Heart right ventricle (tissue), 16 donors: ENCODE results near the gene C7. TPM values are rescaled to one million over a fixed set of nuclear protein-coding genes. Genes with fewer than 3 reads are reported as not detected.

Source experiments
- ATAC-seq, 8 donors: fragments of 200-7000 bp; cut with Tn5 transposase; one replicate each; pipeline ENCODE4 v1.9.1; 2020; ENCODE audit warnings: mild to moderate bottlenecking in 8 of 8, moderate library complexity in 8 of 8, moderate number of reproducible peaks in 1 of 8
- DNase-seq, 2 donors: peaks; one replicate each; pipeline ENCODE4 v3.0.0-alpha.2; 2020
- H3K27ac ChIP-seq, 10 donors: fragments of 200-600 bp; sonication (generic) in 2 of 10; one replicate each; pipeline versions ENCODE4 v1.5.0 to v1.8.0; 2020 to 2022; ENCODE audit warnings: mild to moderate bottlenecking in 3 of 10
- H3K27me3 ChIP-seq, 7 donors: fragments of 200-600 bp; one replicate each; pipeline ENCODE4 v1.8.0; 2021 to 2022; ENCODE audit warnings: mild to moderate bottlenecking in 2 of 7
- H3K36me3 ChIP-seq, 9 donors: fragments of 200-600 bp; sonication (generic) in 1 of 9; one replicate each; pipeline versions ENCODE4 v1.5.0 to v1.8.0; 2020 to 2022; ENCODE audit warnings: mild to moderate bottlenecking in 2 of 9
- H3K4me1 ChIP-seq, 9 donors: fragments of 200-600 bp; sonication (generic) in 1 of 9; one replicate each; pipeline versions ENCODE4 v1.5.0 to v1.8.0; 2020 to 2022; ENCODE audit warnings: mild to moderate bottlenecking in 4 of 9
- H3K4me3 ChIP-seq, 10 donors: fragments of 200-600 bp; sonication (generic) in 2 of 10; one replicate each; pipeline versions ENCODE4 v1.5.0 to v1.8.0; 2020 to 2022; ENCODE audit warnings: mild to moderate bottlenecking in 7 of 10, moderate library complexity in 2 of 10
- H3K9me3 ChIP-seq, 11 donors: fragments of 200-600 bp in 10 of 11; sonication (generic) in 2 of 11; one replicate each; pipeline versions ENCODE4 v1.5.0 to v1.8.0; 2013 to 2022; ENCODE audit warnings: mild to moderate bottlenecking in 2 of 11, control low read depth in 1 of 11, moderate library complexity in 1 of 11
- CTCF ChIP-seq, 9 donors: fragments of 200-600 bp; sonication (generic) in 2 of 9; IDR thresholded peaks; one replicate each; pipeline versions ENCODE4 v1.5.0 to v1.8.0; 2021 to 2022; ENCODE audit warnings: antibody characterized with exemption in 9 of 9, mild to moderate bottlenecking in 5 of 9, moderate library complexity in 1 of 9
- WGBS, 2 donors: extraction: QIAGEN DNeasy Blood & Tissue Kit; methylation state at CpG; one replicate each; pipeline ENCODE4 v1.1.7; 2013; ENCODE audit warnings: inconsistent platforms in 1 of 2; 5-methylcytosine and 5-hydroxymethylcytosine counted together
- intact Hi-C, 10 donors: fragments of 100-400 bp; cut with DNase I; formaldehyde crosslinking; loops; one replicate each; pipeline versions ENCODE4 v1.11.1 to v1.14.2; 2022
- polyA plus RNA-seq, 2 donors: library from polyadenylated mRNA; stranded (reverse); fragments of 200-250 nt; gene quantifications; one replicate each; pipeline ENCODE4 v1.2.3, GENCODE V29; 2013
- total RNA-seq, 10 donors: library from RNA; stranded (reverse); fragmentation: NEBNext Ultra II Directional in 3 of 10; extraction: Animal tissue kit (Norgen Biotek cat#: 25700) in 3 of 10; gene quantifications; one replicate each; pipeline versions ENCODE4 v1.2.1 to v1.2.4, GENCODE V29; 2021 to 2023
- donor health status: Arrhythmogenic right ventricular cardiomyopathy.
- donor health status: ischemic (EF 13 %, LVEDD 7.1; RV severe dilation, severe dysfunction).
- donor health status: healthy with polysubstance abuse.
- donor health status: DM: no; HTN: yes; CAD: no.
- donor health status: DM: no; HTN: no; CAD: no.
- donor health status: ischemic (EF 25% LVEDD 6.9; RV normal size, moderate dysfunction).
- donor health status: ischemic (EF 25% LVEDD 5.7; RV mildly dilated, moderate dysfunction).
- donor health status: healthy.
- donor health status: DM: yes; HTN: yes; CAD: no.
- donor health status: Ischemic cardiomyopathy.
- donor health status: ischemic (EF 35%, LVEDD 5.7; RV mildly dilated, moderate dysfunction).
- donor health status: nonischemic (EF 11% LVEDD 7.7; RV severe dilation, severe dysfunction).
- donor health status: DM: yes; HTN: yes; CAD: no.
- donor health status: PGD.
- donor health status: ischemic (EF 29% LVEDD 5.4; RV normal size, mild dysfunction).
- donor health status: nonischemic (EF 23%, LVEDD 6.1; RV moderate dilation, normal function).

The C7 gene
- total and polyA plus RNA-seq, 12 donors: 43.9 to 399 (median 99.5) TPM

- no peak for ATAC-seq
- Histone ChIP-seq H3K36me3 (peaks cover 0 to 75% (median 3%) of the 10 kb centered on the region in 9 donors), H3K4me3 (no peak overlapping the region), H3K4me1 (no peaks in the 10 kb centered on the region), H3K27ac (no peak overlapping the region), H3K27me3 (no peaks in the 10 kb centered on the region), H3K9me3 (peaks cover 0 to 20% (median 0%) of the 10 kb centered on the region in 11 donors)
- no peak for TF ChIP-seq CTCF (IDR thresholded peaks at IDR 0.05)
- intact Hi-C loops: loop anchor here in 1 of 10 donors (5.0 kb wide), 1 partner anchor 48 kb away; no protein-coding TSS in a partner anchor
- WGBS, 2 donors: 92 to 96% methylated on average over 1 of the region's 1 CpG
- DNase-seq: no peak
Observed at GRCh38 chr5:40960037-40960436, 50.7 kb downstream of the C7 start.

- Histone ChIP-seq H3K27ac (no peak overlapping the region), H3K36me3 (peaks cover 0 to 73% (median 3%) of the 10 kb centered on the region in 9 donors), H3K27me3 (no peaks in the 10 kb centered on the region), H3K4me1 (no peaks in the 10 kb centered on the region), H3K4me3 (no peak overlapping the region), H3K9me3 (peaks cover 0 to 24% (median 0%) of the 10 kb centered on the region in 11 donors)
- peak in 2 of 9 donors; percentile 6 to 39 for TF ChIP-seq CTCF (IDR thresholded peaks at IDR 0.05)
- intact Hi-C loops: loop anchor here in 1 of 10 donors (5.0 kb wide), 1 partner anchor 50 kb away; no protein-coding TSS in a partner anchor
- ATAC-seq (peak in 2 of 8 donors; percentile 18 to 50), DNase-seq (no peak)
- WGBS, 2 donors: 81 to 85% methylated on average over 4 of the region's 4 CpGs
Observed at GRCh38 chr5:40962207-40962955, 53.1 kb downstream of the C7 start.

GRCh38 chr5:40972434-40972833 is 63.1 kb downstream of the C7 start:
- Histone ChIP-seq H3K9me3 (peaks cover 0 to 7% (median 0%) of the 10 kb centered on the region in 11 donors), H3K27ac (no peak overlapping the region), H3K36me3 (peaks cover 0 to 2% (median 0%) of the 10 kb centered on the region in 9 donors), H3K27me3 (no peaks in the 10 kb centered on the region), H3K4me3 (no peak overlapping the region), H3K4me1 (no peaks in the 10 kb centered on the region)
- 90 to 96% methylated on average over 2 of the region's 2 CpGs for WGBS, 2 donors
- no peak for ATAC-seq
- no peak for TF ChIP-seq CTCF (IDR thresholded peaks at IDR 0.05)
- no peak for DNase-seq
- intact Hi-C loops: no loop called here

GRCh38 chr5:40973364-40974004 is 64.2 kb downstream of the C7 start:
- Histone ChIP-seq H3K27ac (no peak overlapping the region), H3K4me1 (no peaks in the 10 kb centered on the region), H3K4me3 (no peak overlapping the region), H3K27me3 (no peaks in the 10 kb centered on the region), H3K36me3 (no peaks in the 10 kb centered on the region), H3K9me3 (no peaks in the 10 kb centered on the region)
- TF ChIP-seq CTCF (IDR thresholded peaks at IDR 0.05): no peak
- 70 to 77% methylated on average over 3 of the region's 3 CpGs for WGBS, 2 donors
- intact Hi-C loops: no loop called here
- no peak for DNase-seq
- ATAC-seq: no peak
